B cell (primary cell): Measurements from ENCODE around the gene DCUN1D3. TPM values are rescaled to one million over a fixed set of nuclear protein-coding genes. Genes with fewer than 3 reads are reported as not detected.

Source experiments
- ATAC-seq: fragments of 200-7000 bp; cut with Tn5 transposase; one replicate; pipeline ENCODE4 v1.10.0; 2021; ENCODE audit warnings: low read depth, mild to moderate bottlenecking, moderate number of reproducible peaks, moderate library complexity
- CTCF ChIA-PET: fragments of 350-600 bp; sonication (Branson Sonifier 250); formaldehyde crosslinking; loops from one replicate; lab custom pipeline; 2021; ENCODE audit warnings: antibody characterized with exemption, inconsistent platforms; lab: Charles Lee
- POLR2A ChIA-PET: fragments of 350-600 bp; sonication (Branson Sonifier 250); formaldehyde crosslinking; loops from one replicate; lab custom pipeline; 2021; ENCODE audit warnings: antibody characterized with exemption; lab: Charles Lee
- DNase-seq: peaks from one replicate; pipeline ENCODE4 v3.0.0; 2013
- H2AFZ ChIP-seq: 2 replicates; pipeline ENCODE4 v1.6.1; 2012; ENCODE audit warnings: mild to moderate bottlenecking, low read depth, low read length; ENCODE audit not compliant: insufficient read depth, poor library complexity, severe bottlenecking
- H3K27ac ChIP-seq, 2 donors: 1 replicate in 1 of 2; 2 replicates in 1 of 2; pipeline ENCODE4 v1.5.1; 2012 to 2013; ENCODE audit warnings: low read length in 2 of 2, mild to moderate bottlenecking in 2 of 2, moderate library complexity in 1 of 2
- H3K27me3 ChIP-seq, 4 experiments: fragments of 200-600 bp in 1 of 4; sonication (generic) in 1 of 4; replicated peaks in 1 of 4; 1 replicate in 2 of 4; 2 replicates in 2 of 4; pipeline versions ENCODE4 v1.6.1 to v1.7.0; 2013 to 2016; ENCODE audit warnings: low read length in 3 of 4, mild to moderate bottlenecking in 2 of 4, mixed read lengths in 1 of 4, moderate library complexity in 1 of 4; ENCODE audit not compliant: insufficient read depth in 4 of 4, control insufficient read depth in 3 of 4; ENCODE audit errors: control extremely low read depth in 1 of 4
- H3K36me3 ChIP-seq, 2 experiments: replicated peaks in 1 of 2; 1 replicate in 1 of 2; 2 replicates in 1 of 2; pipeline versions ENCODE4 v1.6.1 to v1.7.1; 2013; ENCODE audit warnings: low read length in 1 of 2; ENCODE audit not compliant: insufficient read depth in 2 of 2, control insufficient read depth in 1 of 2; ENCODE audit errors: control extremely low read depth in 1 of 2, extremely low read depth in 1 of 2
- H3K4me1 ChIP-seq, 2 donors: fragments of 200-600 bp in 1 of 2; sonication (generic) in 1 of 2; 1 replicate in 1 of 2; 2 replicates in 1 of 2; pipeline versions ENCODE4 v1.5.1 to v1.6.1; 2013 to 2017; ENCODE audit warnings: low read length in 2 of 2; ENCODE audit not compliant: control insufficient read depth in 2 of 2, insufficient read depth in 2 of 2
- H3K4me2 ChIP-seq: replicated peaks from 2 replicates; pipeline ENCODE3; 2012; ENCODE audit warnings: mild to moderate bottlenecking, low read depth, low read length; ENCODE audit not compliant: poor library complexity, severe bottlenecking
- H3K4me3 ChIP-seq, 5 experiments: fragments of 200-600 bp in 1 of 5; sonication (generic) in 1 of 5; 1 replicate in 3 of 5; 2 replicates in 2 of 5; pipeline versions ENCODE4 v1.5.1 to v1.7.0; 2011 to 2016; ENCODE audit warnings: low read length in 4 of 5, mild to moderate bottlenecking in 4 of 5, low read depth in 2 of 5, control low read depth in 1 of 5, moderate library complexity in 1 of 5; ENCODE audit not compliant: insufficient read depth in 1 of 5; ENCODE audit errors: control extremely low read depth in 1 of 5, extremely low read depth in 1 of 5
- H3K79me2 ChIP-seq: fragments of 200-600 bp; sonication (generic); one replicate; pipeline ENCODE4 v1.6.0; 2016; ENCODE audit warnings: low read length; ENCODE audit not compliant: control insufficient read depth, insufficient read depth
- H3K9ac ChIP-seq: fragments of 200-600 bp; sonication (generic); 2 replicates; pipeline ENCODE4 v1.6.1; 2017; ENCODE audit warnings: mild to moderate bottlenecking, low read length, moderate library complexity
- H3K9me3 ChIP-seq, 3 donors: one replicate each; pipeline versions ENCODE4 v1.6.1 to v1.7.1; 2013; ENCODE audit warnings: low read length in 2 of 3; ENCODE audit not compliant: control insufficient read depth in 2 of 3, insufficient read depth in 1 of 3; ENCODE audit errors: control extremely low read depth in 1 of 3
- H4K20me1 ChIP-seq: 2 replicates; pipeline ENCODE4 v1.6.0; 2012; ENCODE audit warnings: mild to moderate bottlenecking, low read length; ENCODE audit not compliant: insufficient read depth, control insufficient read depth, poor library complexity, severe bottlenecking
- H3K27ac Mint-ChIP-seq: one replicate; pipeline ENCODE4 v1.8.0; 2021; ENCODE audit warnings: mixed read lengths
- H3K27me3 Mint-ChIP-seq: one replicate; pipeline ENCODE4 v1.8.0; 2021; ENCODE audit warnings: mixed read lengths
- H3K4me1 Mint-ChIP-seq: one replicate; pipeline ENCODE4 v1.8.0; 2021; ENCODE audit warnings: mixed read lengths
- H3K4me3 Mint-ChIP-seq: one replicate; pipeline ENCODE4 v1.8.0; 2021; ENCODE audit warnings: mixed read lengths
- H3K9me3 Mint-ChIP-seq: one replicate; pipeline ENCODE4 v1.8.0; 2022; ENCODE audit warnings: mixed read lengths; ENCODE audit not compliant: insufficient read depth
- CTCF ChIP-seq: fragments of 200-600 bp; IDR thresholded peaks from one replicate; pipeline ENCODE4 v1.8.0; 2022; ENCODE audit warnings: antibody characterized with exemption, mild to moderate bottlenecking
- EZH2 ChIP-seq: IDR thresholded peaks from 2 replicates; pipeline ENCODE4 v1.6.1; 2012; ENCODE audit warnings: borderline replicate concordance, low read depth, mild to moderate bottlenecking, moderate library complexity, low read length; ENCODE audit not compliant: insufficient read depth, poor library complexity, severe bottlenecking
- WGBS: methylation state at CpG from one replicate; pipeline ENCODE4 v1.1.5; 2013; ENCODE audit warnings: missing lambda C conversion rate; ENCODE audit not compliant: insufficient coverage; 5-methylcytosine and 5-hydroxymethylcytosine counted together
- intact Hi-C: fragments of 100-400 bp; cut with micrococcal nuclease; formaldehyde crosslinking; loops from one replicate; pipeline ENCODE4 v1.10.0; 2022
- polyA plus RNA-seq: library from polyadenylated mRNA; depleted of rRNA; stranded (reverse); fragments of >200 nt; gene quantifications from 2 replicates; pipeline ENCODE4 v1.2.3, GENCODE V29; 2012
- total RNA-seq, 2 donors: library from RNA; stranded (reverse); fragments of 120-200 nt in 1 of 2; gene quantifications; 1 replicate in 1 of 2; 2 replicates in 1 of 2; pipeline versions ENCODE4 v1.2.3 to v1.2.4, GENCODE V29; 2013 to 2022

Gene DCUN1D3
- total and polyA plus RNA-seq, 2 donors (not counting 1 experiment from before 2014, with no cell fraction given), result 2.0 to 5.0 TPM

- Mint-ChIP-seq H3K4me3 (peak overlapping the region; percentile 94), H3K9me3 (no peaks in the 10 kb centered on the region), H3K27me3 (no peaks in the 10 kb centered on the region), H3K4me1 (peaks cover 72% of the 10 kb centered on the region), H3K27ac (peak overlapping the region; percentile 95)
- ChIA-PET POLR2A (no interaction called here), CTCF (no interaction called here)
- TF ChIP-seq EZH2 (no peak), CTCF (no peak)
- no peak overlapping the region for H3K4me3 ChIP-seq
- no peaks in the 10 kb centered on the region for H3K36me3 ChIP-seq
- H3K9me3 ChIP-seq, result no peaks in the 10 kb centered on the region
- peaks cover 28% of the 10 kb centered on the region for H4K20me1 ChIP-seq
- no peaks in the 10 kb centered on the region for H3K27me3 ChIP-seq
- 93% methylated on average over 3 of the region's 6 CpGs for WGBS
- no peak overlapping the region for H3K9ac ChIP-seq
- DNase-seq (no peak), ATAC-seq (no peak)
- peaks cover 52% of the 10 kb centered on the region in 2 donors for H3K4me1 ChIP-seq
- H3K4me2 ChIP-seq, result peak overlapping the region; percentile 90
- peaks cover 57% of the 10 kb centered on the region for H3K79me2 ChIP-seq
- intact Hi-C loops, result loop anchor here (10.0 kb wide), 3 partner anchors 652 to 1348 kb away; partner anchors contain the start of gene VPS35L
- H2AFZ ChIP-seq, result no peak overlapping the region
- no peak overlapping the region for H3K27ac ChIP-seq
Observed at GRCh38 chr16:20902426-20902825, 2.3 kb upstream of the DCUN1D3 start.

- H3K4me3 Mint-ChIP-seq, result peak overlapping the region; percentile 94
- Histone ChIP-seq H3K27me3 (no peaks in the 10 kb centered on the region), H3K9me3 (no peaks in the 10 kb centered on the region), H3K9ac (peak overlapping the region; percentile 98), H3K27ac (peak overlapping the region; percentile 77 to 96), H3K79me2 (peaks cover 56% of the 10 kb centered on the region), H3K4me2 (peak overlapping the region; percentile 90), H2AFZ (peak overlapping the region; percentile 86), H3K4me3 (peak overlapping the region; percentile 89 to 96 (median 95)), H3K4me1 (peaks cover 52% of the 10 kb centered on the region in 2 donors), H3K36me3 (no peaks in the 10 kb centered on the region), H4K20me1 (peaks cover 20% of the 10 kb centered on the region)
- H3K27ac Mint-ChIP-seq, result peak overlapping the region; percentile 95
- ATAC-seq (peak; percentile 9), DNase-seq (peak; percentile 76)
- no peaks in the 10 kb centered on the region for H3K9me3 Mint-ChIP-seq
- CTCF ChIA-PET, result no interaction called here
- intact Hi-C loops, result loop anchor here (10.0 kb wide), 3 partner anchors 653 to 1347 kb away; partner anchors contain the start of gene VPS35L
- no peak for TF ChIP-seq CTCF
- POLR2A ChIA-PET, result interaction anchor here (0.6 to 1.9 kb wide), 2 partner anchors 27 to 191 kb away, joined by 6 to 11 read pairs; no protein-coding TSS in a partner anchor
- H3K4me1 Mint-ChIP-seq, result peaks cover 72% of the 10 kb centered on the region
- H3K27me3 Mint-ChIP-seq, result no peaks in the 10 kb centered on the region
- WGBS, result 18% methylated on average over 15 of the region's 27 CpGs
Observed at GRCh38 chr16:20901436-20902112, 1.4 kb upstream of the DCUN1D3 start.
